Thyroid gland (tissue), 4 donors: ENCODE measurements around the gene TAF13.

ENCODE experiments used
- CTCF ChIP-seq, 6 experiments: fragments of 200-600 bp in 3 of 6; fragments of 450-650 bp in 3 of 6; sonication (generic) in 3 of 6; IDR thresholded peaks; one replicate each; pipeline ENCODE4 v1.5.1; 2016 to 2019; ENCODE audit warnings: antibody characterized with exemption in 6 of 6, mild to moderate bottlenecking in 2 of 6, inconsistent platforms in 1 of 6, moderate library complexity in 1 of 6
- POLR2A ChIP-seq, 2 donors: fragments of 450-650 bp; IDR thresholded peaks; one replicate each; pipeline ENCODE4 v1.6.1; 2017; ENCODE audit warnings: antibody characterized with exemption in 2 of 2, mild to moderate bottlenecking in 2 of 2, moderate library complexity in 1 of 2

DNA sequence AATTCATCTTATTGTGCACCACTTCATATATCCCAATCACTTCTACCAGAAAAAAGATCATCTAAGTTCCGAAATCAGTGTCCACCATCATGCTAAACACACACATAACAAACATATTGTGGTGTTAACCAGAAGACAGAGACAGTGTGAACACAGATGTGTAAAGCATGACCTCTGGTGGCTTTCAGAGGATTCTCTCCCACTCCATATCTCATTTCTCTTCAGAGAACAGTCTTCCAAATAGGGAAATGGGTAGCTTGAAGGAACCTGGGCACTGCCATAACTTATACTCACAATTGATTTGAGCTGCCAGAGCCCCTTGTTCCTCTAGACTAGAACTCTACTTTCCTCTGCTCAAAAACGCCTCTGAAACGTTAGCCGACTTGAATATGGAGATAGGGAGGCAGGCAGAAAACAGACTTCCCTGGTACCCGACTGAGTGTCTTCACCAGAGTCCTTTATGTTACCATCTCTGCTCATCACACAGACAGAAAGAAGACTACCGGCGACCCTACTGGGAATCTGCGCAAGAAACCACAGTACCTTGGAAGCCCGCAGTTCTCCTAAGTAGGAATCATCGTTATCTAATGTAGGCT is 36.4 kb upstream of the TAF13 start:
- no peak for TF ChIP-seq POLR2A (IDR thresholded peaks at IDR 0.05)
- TF ChIP-seq CTCF (IDR thresholded peaks at IDR 0.05): no peak
